Mesodermal cell (in vitro differentiated cells): Measurements from ENCODE around the gene DHRS9.

Experiments
- H3K27ac ChIP-seq: 2 replicates; pipeline ENCODE4 v1.7.0; 2013; ENCODE audit warnings: mild to moderate bottlenecking, low read depth, low read length, moderate library complexity; ENCODE audit not compliant: severe bottlenecking
- H3K36me3 ChIP-seq: 2 replicates; pipeline ENCODE4 v1.7.1; 2013; ENCODE audit warnings: mild to moderate bottlenecking, low read length, moderate library complexity; ENCODE audit not compliant: control insufficient read depth, insufficient read depth
- H3K4me1 ChIP-seq: one replicate; pipeline ENCODE4 v1.7.1; 2013; ENCODE audit warnings: mild to moderate bottlenecking, low read length; ENCODE audit not compliant: insufficient read depth, control insufficient read depth, poor library complexity, severe bottlenecking
- H3K4me3 ChIP-seq: 2 replicates; pipeline ENCODE4 v1.7.0; 2013; ENCODE audit warnings: low read length, control low read depth, mild to moderate bottlenecking; ENCODE audit not compliant: insufficient read depth, poor library complexity, severe bottlenecking; ENCODE audit errors: extremely low read depth
- H3K9me3 ChIP-seq: 2 replicates; pipeline ENCODE4 v1.7.1; 2013; ENCODE audit warnings: mild to moderate bottlenecking, low read length, moderate library complexity; ENCODE audit not compliant: control insufficient read depth
- WGBS, 2 experiments: methylation state at CpG; one replicate each; pipeline ENCODE4 v1.1.5; 2013; ENCODE audit warnings: missing lambda C conversion rate in 2 of 2; ENCODE audit not compliant: insufficient coverage in 2 of 2; 5-methylcytosine and 5-hydroxymethylcytosine counted together

Gene DHRS9

DNA sequence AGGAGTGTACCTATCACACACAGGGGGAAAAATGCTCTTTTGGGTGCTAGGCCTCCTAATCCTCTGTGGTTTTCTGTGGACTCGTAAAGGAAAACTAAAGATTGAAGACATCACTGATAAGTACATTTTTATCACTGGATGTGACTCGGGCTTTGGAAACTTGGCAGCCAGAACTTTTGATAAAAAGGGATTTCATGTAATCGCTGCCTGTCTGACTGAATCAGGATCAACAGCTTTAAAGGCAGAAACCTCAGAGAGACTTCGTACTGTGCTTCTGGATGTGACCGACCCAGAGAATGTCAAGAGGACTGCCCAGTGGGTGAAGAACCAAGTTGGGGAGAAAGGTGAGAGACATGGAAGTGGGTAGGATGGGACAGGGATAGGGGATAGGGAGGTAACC, 12.2 kb downstream of the DHRS9 start:
- 93 to 97% methylated on average over 4 to 5 of the region's 5 CpGs for WGBS, 2 experiments
- peaks cover 5% of the 10 kb centered on the region for H3K9me3 ChIP-seq
- H3K4me3 ChIP-seq: no peak overlapping the region
- no peak overlapping the region for H3K27ac ChIP-seq
- H3K36me3 ChIP-seq: no peaks in the 10 kb centered on the region
- H3K4me1 ChIP-seq: no peaks in the 10 kb centered on the region

DNA sequence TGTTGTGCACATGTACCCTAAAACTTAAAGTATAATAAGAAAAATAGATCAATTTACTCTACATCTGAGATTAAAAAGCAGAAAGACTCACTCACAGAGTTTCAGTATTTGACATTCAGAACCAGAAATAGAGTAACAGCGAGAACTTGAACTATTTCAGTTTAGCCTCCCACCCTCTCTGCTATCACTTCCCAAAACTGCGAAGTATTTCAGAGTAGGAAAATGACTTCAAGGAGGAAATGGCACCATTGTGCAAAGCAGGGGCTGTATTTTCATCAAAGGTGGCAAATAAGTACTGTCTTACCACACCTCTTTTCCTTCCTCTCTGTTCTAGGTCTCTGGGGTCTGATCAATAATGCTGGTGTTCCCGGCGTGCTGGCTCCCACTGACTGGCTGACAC, 13.6 kb downstream of the DHRS9 start:
- Histone ChIP-seq H3K4me1 (no peaks in the 10 kb centered on the region), H3K4me3 (no peak overlapping the region), H3K36me3 (no peaks in the 10 kb centered on the region), H3K9me3 (peaks cover 5% of the 10 kb centered on the region), H3K27ac (no peak overlapping the region)
- WGBS, 2 experiments: 83 to 100% methylated on average over 1 to 2 of the region's 4 CpGs

DNA sequence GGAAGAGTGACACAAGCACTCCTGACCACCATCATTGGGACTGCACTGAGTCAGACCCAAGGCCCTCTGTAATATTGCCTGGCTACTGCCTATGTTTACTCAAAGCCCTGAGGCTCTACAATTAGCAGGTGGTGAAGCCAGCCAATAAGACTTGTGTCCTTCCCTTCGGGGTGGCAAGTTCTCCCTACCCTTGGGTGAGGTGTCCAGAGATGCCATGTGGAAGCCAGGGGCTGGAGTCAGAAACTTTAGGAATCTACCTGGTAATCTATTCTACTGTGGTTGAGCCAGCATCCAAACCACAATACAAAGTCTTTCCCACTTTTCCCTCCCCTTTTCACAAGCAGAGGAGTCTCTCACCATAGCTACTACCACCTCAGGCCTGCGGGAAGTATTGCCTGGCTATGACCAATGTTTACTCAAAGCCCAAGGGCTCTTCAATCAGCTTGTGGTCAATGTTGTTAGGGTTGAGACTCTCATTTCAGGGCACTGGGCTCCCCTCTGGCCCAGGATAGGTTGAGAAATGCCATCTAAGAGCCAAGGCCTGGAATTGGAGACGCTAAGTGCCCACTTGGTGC, 17.6 kb downstream of the DHRS9 start:
- H3K9me3 ChIP-seq: peaks cover 5% of the 10 kb centered on the region
- no peaks in the 10 kb centered on the region for H3K4me1 ChIP-seq
- no peaks in the 10 kb centered on the region for H3K36me3 ChIP-seq
- 86 to 100% methylated on average over 1 of the region's 3 CpGs for WGBS, 2 experiments
- H3K27ac ChIP-seq: no peak overlapping the region
- no peak overlapping the region for H3K4me3 ChIP-seq

DNA sequence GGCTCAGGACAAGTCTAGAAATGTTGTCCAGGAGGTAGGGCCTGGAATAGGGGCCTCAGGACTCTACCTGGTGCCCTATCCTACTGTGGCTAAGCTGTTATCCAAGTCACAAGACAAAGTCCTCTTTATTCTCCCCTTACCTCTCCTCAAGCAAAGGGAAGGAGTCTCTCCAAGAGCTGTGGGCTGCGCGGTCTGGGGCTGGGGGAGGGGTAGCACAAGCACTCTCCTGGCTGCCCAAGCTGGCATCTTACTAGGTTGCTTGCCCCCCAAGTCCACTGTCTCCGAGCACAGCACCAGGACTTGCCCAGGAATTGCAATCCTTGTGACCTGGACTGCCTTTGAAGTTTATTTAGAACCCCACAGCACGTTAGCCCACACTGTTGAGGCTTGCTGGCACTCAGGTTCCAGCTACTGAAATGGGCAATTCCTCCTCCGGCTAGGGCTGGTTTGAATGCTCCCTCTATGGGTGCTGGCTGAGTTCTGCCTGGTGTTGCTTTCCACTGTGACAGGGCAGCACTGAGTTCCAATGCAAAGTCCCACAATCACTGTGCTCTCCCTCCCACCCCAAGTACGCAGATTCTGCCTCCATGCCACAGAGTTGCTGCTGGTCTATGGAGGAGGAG, 18.5 kb downstream of the DHRS9 start:
- 81 to 90% methylated on average over 2 to 5 of the region's 6 CpGs for WGBS, 2 experiments
- no peaks in the 10 kb centered on the region for H3K4me1 ChIP-seq

DNA sequence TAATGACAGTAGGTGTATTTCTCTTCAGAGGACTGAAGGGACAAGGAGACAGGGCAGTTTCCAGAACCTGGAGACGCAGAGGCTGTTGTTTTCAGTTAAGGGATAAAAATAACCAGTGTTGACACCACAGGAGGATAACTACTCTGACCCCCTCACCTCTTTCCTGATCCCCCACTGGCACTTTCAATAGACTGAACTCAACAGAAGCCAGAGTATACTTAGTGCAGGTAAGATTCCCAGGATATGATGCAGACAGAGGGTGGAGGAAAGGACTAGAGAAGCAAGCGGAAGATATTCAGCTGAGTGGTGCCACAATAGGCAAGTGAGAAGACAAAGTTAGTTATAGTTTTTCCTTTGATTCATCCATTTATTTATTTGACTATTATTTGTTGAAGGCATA, 19.8 kb downstream of the DHRS9 start:
- no peak overlapping the region for H3K27ac ChIP-seq
- H3K9me3 ChIP-seq: peaks cover 5% of the 10 kb centered on the region
- H3K4me1 ChIP-seq: no peaks in the 10 kb centered on the region
- H3K36me3 ChIP-seq: no peaks in the 10 kb centered on the region
- H3K4me3 ChIP-seq: no peak overlapping the region
- 100% methylated on average over 1 of the region's 2 CpGs; no CpG with 5 or more reads in 1 of the 2 experiments for WGBS, 2 experiments

More for the DNA sequence above, 18.5 kb downstream of the DHRS9 start:
- Histone ChIP-seq H3K27ac (no peak overlapping the region), H3K4me3 (no peak overlapping the region), H3K9me3 (peaks cover 5% of the 10 kb centered on the region), H3K36me3 (no peaks in the 10 kb centered on the region)

DNA sequence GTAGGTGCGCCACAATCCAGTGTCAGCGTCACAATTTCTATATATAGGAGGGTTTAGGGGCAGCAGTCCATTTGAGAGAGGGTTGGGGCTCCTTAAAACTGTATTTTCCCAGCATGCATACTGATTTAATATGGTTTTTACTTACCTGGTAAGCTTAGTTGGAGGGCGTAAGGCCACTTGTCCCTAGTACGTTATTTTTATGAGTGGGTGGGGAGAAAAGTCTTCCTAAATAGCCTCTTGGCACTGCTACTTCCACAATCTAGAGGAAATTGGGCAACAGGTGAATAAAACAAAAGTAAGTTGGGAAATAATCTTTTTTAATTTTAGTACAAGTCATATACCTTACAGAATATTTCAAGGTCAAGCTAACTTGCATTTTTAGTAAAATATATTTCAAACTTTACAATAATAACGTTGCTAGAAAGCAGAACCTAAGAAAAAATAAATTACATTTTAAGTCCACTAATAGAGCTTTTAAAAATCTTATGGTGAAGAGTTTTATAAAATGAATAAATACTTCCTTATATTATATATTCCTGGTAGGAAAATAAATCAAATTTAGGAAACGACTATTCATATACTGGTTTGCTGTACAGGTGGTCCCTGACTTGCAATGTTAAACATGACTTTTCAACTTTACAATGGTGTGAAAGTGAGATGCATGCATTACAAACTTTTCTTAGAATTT, 20.9 kb downstream of the DHRS9 start:
- no peaks in the 10 kb centered on the region for H3K36me3 ChIP-seq
- 96% methylated on average over 4 of the region's 6 CpGs; no CpG with 5 or more reads in 1 of the 2 experiments for WGBS, 2 experiments
- H3K27ac ChIP-seq: no peak overlapping the region
- no peak overlapping the region for H3K4me3 ChIP-seq
- H3K9me3 ChIP-seq: no peaks in the 10 kb centered on the region
- H3K4me1 ChIP-seq: peaks cover under 1% of the 10 kb centered on the region

DNA sequence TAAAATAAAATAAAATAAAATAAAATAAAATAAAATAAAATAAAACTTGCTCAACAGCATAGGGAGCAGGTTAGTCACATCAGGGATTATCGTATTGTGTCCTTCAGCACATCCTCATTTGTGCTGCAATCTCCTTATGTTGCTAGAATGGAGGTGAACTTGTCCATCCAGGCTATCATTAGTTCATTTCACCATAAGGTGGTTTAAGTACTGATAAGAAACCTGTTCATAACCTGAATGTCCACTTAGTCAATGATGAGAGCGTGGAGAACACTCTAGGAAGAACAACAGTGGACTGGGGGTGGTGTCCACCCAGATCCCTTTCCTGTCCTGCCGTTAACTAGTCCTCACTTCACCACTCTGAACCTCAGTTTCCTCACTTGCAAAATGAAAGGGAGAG, 21.9 kb downstream of the DHRS9 start:
- Histone ChIP-seq H3K27ac (no peak overlapping the region), H3K36me3 (no peaks in the 10 kb centered on the region), H3K4me3 (no peak overlapping the region), H3K4me1 (peaks cover 3% of the 10 kb centered on the region), H3K9me3 (no peaks in the 10 kb centered on the region)
- 100% methylated on average over 1 of the region's 3 CpGs; no CpG with 5 or more reads in 1 of the 2 experiments for WGBS, 2 experiments

DNA sequence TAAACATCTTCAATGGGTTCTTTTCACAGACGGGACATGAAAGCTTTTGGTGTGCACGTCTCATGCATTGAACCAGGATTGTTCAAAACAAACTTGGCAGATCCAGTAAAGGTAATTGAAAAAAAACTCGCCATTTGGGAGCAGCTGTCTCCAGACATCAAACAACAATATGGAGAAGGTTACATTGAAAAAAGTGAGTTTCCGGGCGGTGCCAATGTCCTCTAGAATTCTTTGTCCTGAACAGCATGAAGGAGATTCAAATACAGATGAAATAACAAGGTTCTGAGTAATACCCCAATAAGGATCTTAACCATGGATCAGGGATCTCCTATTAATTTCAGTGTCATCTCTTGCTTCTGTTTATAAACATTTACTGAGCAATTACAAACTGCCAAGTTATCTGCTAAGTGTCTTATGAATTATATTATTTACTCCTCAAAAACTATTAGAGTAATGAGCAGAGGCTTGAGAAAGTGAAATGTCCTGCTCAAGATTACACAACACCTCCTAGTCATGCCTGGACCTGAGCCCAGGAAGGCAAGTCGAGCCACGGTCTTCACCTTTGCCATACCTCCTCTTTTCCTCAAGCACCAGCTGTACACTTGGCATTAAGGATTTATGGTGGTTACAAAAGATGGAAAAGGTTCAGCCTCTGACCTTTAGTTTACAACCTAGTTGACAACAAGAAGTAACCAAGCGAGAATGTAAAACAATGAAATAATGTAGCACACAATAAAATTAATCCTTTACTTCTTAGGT, 22.6 kb downstream of the DHRS9 start:
- WGBS, 2 experiments: 90 to 94% methylated on average over 2 to 5 of the region's 8 CpGs
- H3K27ac ChIP-seq: no peak overlapping the region
- no peak overlapping the region for H3K4me3 ChIP-seq

DNA sequence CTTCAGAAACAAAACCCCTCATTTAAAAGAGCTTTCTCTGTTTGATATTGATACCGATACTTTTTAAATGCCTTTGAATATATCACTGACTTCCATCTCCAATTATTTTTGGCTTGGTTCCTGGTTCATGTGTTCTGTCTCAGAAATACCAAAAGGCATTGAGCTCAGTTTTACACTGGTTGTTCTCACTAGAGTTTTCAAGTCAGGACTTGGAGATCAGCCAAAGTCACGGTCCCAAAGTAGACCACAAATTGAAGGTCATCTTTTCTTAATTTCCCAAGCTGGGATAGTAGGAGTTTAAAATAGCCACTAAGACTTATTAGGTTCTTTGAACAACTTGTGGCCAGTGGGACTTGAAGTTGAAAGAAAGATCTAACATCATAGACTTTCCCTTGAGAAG, 24.2 kb downstream of the DHRS9 start:
- H3K27ac ChIP-seq: no peak overlapping the region
- 94 to 100% methylated on average over 1 to 2 of the region's 2 CpGs for WGBS, 2 experiments
- no peaks in the 10 kb centered on the region for H3K36me3 ChIP-seq
- no peak overlapping the region for H3K4me3 ChIP-seq
- peaks cover 3% of the 10 kb centered on the region for H3K4me1 ChIP-seq
- H3K9me3 ChIP-seq: no peaks in the 10 kb centered on the region

More for the DNA sequence above, 22.6 kb downstream of the DHRS9 start:
- Histone ChIP-seq H3K4me1 (peaks cover 3% of the 10 kb centered on the region), H3K9me3 (no peaks in the 10 kb centered on the region), H3K36me3 (no peaks in the 10 kb centered on the region)

DNA sequence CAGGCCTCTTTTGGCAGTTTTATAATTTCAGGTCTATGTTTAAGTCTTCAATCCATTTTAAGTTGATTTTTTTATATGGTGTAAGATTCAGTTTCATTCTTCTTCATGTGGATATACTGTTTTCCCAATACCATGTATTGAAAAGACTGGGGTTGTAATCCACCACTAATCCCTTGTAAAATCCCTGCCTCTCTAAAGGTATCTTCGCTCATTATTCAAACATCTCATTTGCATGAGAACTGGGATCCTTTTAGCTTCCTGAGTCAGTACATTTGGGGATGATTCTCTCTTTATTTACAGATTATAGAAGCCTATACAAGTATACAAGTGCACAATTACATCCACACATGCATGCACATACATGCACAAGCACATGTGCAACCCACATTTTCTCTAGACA, 25.3 kb downstream of the DHRS9 start:
- Histone ChIP-seq H3K27ac (no peak overlapping the region), H3K4me1 (peaks cover 3% of the 10 kb centered on the region), H3K36me3 (no peaks in the 10 kb centered on the region), H3K4me3 (no peak overlapping the region), H3K9me3 (no peaks in the 10 kb centered on the region)
- WGBS, 2 experiments: no CpG with 5 or more reads among the region's 1 CpG
